Endometrial microvascular endothelial cells (primary cell): ENCODE results near the gene SETBP1. TPM values are rescaled to one million over a fixed set of nuclear protein-coding genes. Genes with fewer than 3 reads are reported as not detected.

Experiments
- in situ Hi-C: cut with HindIII; loops from 2 replicates; pipeline ENCODE4 v1.10.0; 2017; ENCODE audit warnings: low sequenced_read_pairs, low pct_unique_long_range_greater_than_20kb; ENCODE audit errors: inconsistent ontology term
- total RNA-seq: library from RNA; depleted of rRNA; stranded (reverse); fragments of >200 nt; gene quantifications from one replicate; pipeline ENCODE4 v1.2.3, GENCODE V29; 2015; ENCODE audit errors: inconsistent ontology term

Gene SETBP1
- total RNA-seq, 1 donor from 2014 or later = not detected

GRCh38 chr18:44819944-44820510 lies 139.3 kb downstream of the SETBP1 start:
- in situ Hi-C loops = no loop called here

- in situ Hi-C loops = no loop called here
These were observed 141.2 kb downstream of the SETBP1 start for GRCh38 chr18:44821924-44822323.

- in situ Hi-C loops = no loop called here
These were observed 142.6 kb downstream of the SETBP1 start for GRCh38 chr18:44823286-44823685.

GRCh38 chr18:44823782-44824181 lies 143.1 kb downstream of the SETBP1 start:
- in situ Hi-C loops = no loop called here

- in situ Hi-C loops = no loop called here
These were observed 144.2 kb downstream of the SETBP1 start for GRCh38 chr18:44824884-44825283.

GRCh38 chr18:44826418-44827259 lies 146.0 kb downstream of the SETBP1 start:
- in situ Hi-C loops = no loop called here

- in situ Hi-C loops = no loop called here
These were observed 147.4 kb downstream of the SETBP1 start for GRCh38 chr18:44828080-44828479.

- in situ Hi-C loops = no loop called here
These were observed 149.9 kb downstream of the SETBP1 start for GRCh38 chr18:44830581-44830980.

- in situ Hi-C loops = no loop called here
These were observed 153.1 kb downstream of the SETBP1 start for GRCh38 chr18:44833786-44834185.

- in situ Hi-C loops = no loop called here
These were observed 154.3 kb downstream of the SETBP1 start for GRCh38 chr18:44834867-44835469.

GRCh38 chr18:44835703-44836102 lies 155.0 kb downstream of the SETBP1 start:
- in situ Hi-C loops = no loop called here

GRCh38 chr18:44836263-44836662 lies 155.6 kb downstream of the SETBP1 start:
- in situ Hi-C loops = no loop called here

- in situ Hi-C loops = no loop called here
These were observed 156.9 kb downstream of the SETBP1 start for GRCh38 chr18:44837482-44838180.

- in situ Hi-C loops = no loop called here
These were observed 158.4 kb downstream of the SETBP1 start for GRCh38 chr18:44838971-44839666.

GRCh38 chr18:44840058-44840790 lies 159.5 kb downstream of the SETBP1 start:
- in situ Hi-C loops = no loop called here

GRCh38 chr18:44841221-44841620 lies 160.5 kb downstream of the SETBP1 start:
- in situ Hi-C loops = no loop called here

- in situ Hi-C loops = no loop called here
These were observed 161.3 kb downstream of the SETBP1 start for GRCh38 chr18:44841752-44842587.
